Fibroblast of mammary gland (primary cell): Measurements from ENCODE around the gene C15orf39.

ENCODE experiments used
- DNase-seq: peaks from one replicate; pipeline ENCODE4 v3.0.0-alpha.2; 2010; ENCODE audit warnings: low read depth
- H3K4me3 ChIP-seq: 2 replicates; pipeline ENCODE4 v1.5.1; 2011; ENCODE audit warnings: low read depth, mild to moderate bottlenecking, low read length, moderate library complexity; ENCODE audit not compliant: control insufficient read depth
- CTCF ChIP-seq: conservative IDR thresholded peaks from 2 replicates; pipeline ENCODE4 v1.5.1; 2011; ENCODE audit warnings: low read depth, low read length, inconsistent platforms; ENCODE audit not compliant: control insufficient read depth, insufficient read depth

C15orf39 gene

GRCh38 chr15:75201616-75202250 lies at the start of gene C15orf39:
Gene C15orf39, plus strand, starts transcription at chr15:75201882. Its CDS starts 4,167 bp downstream, at chr15:75206049.
- peak within 1 kb of the TSS; percentile 84 for H3K4me3 ChIP-seq
- peak; percentile 17 for TF ChIP-seq CTCF
- peak; percentile 54 for DNase-seq

- H3K4me3 ChIP-seq: no peak overlapping the region
- no peak for TF ChIP-seq CTCF
- DNase-seq: no peak
Observed at GRCh38 chr15:75152382-75153079, 49.2 kb upstream of the C15orf39 start.

- no peak for TF ChIP-seq CTCF
- no peak overlapping the region for H3K4me3 ChIP-seq
- peak; percentile 76 for DNase-seq
Observed at GRCh38 chr15:75153087-75153486, 48.6 kb upstream of the C15orf39 start.

- no peak for DNase-seq
- no peak for TF ChIP-seq CTCF
- H3K4me3 ChIP-seq: no peak overlapping the region
Observed at GRCh38 chr15:75153565-75154276, 48.0 kb upstream of the C15orf39 start.

GRCh38 chr15:75154461-75155062 lies 47.1 kb upstream of the C15orf39 start:
- no peak for DNase-seq
- TF ChIP-seq CTCF: no peak
- no peak overlapping the region for H3K4me3 ChIP-seq

- no peak overlapping the region for H3K4me3 ChIP-seq
- DNase-seq: no peak
- TF ChIP-seq CTCF: no peak
Observed at GRCh38 chr15:75156326-75157215, 45.1 kb upstream of the C15orf39 start.
